Nephron (organoid): ENCODE measurements around the gene CENPL.

Source experiments
- H3K27ac Mint-ChIP-seq, 3 experiments: 2 replicates each; pipeline ENCODE4 v1.8.0; 2020; ENCODE audit warnings: mixed read lengths in 3 of 3, mild to moderate bottlenecking in 2 of 3, moderate library complexity in 1 of 3
- H3K27me3 Mint-ChIP-seq: 2 replicates; pipeline ENCODE4 v1.8.0; 2021; ENCODE audit warnings: low read depth, mild to moderate bottlenecking, moderate library complexity, mixed read lengths
- H3K36me3 Mint-ChIP-seq: 2 replicates; pipeline ENCODE4 v1.8.0; 2020; ENCODE audit warnings: low read depth, mixed read lengths
- H3K4me1 Mint-ChIP-seq: 2 replicates; pipeline ENCODE4 v1.8.0; 2020; ENCODE audit warnings: mixed read lengths
- H3K4me3 Mint-ChIP-seq, 3 experiments: 2 replicates each; pipeline ENCODE4 v1.8.0; 2020; ENCODE audit warnings: mild to moderate bottlenecking in 3 of 3, mixed read lengths in 3 of 3, moderate library complexity in 2 of 3
- H3K9me3 Mint-ChIP-seq: 2 replicates; pipeline ENCODE4 v1.8.0; 2020; ENCODE audit warnings: mixed read lengths
- CTCF ChIP-seq, 3 experiments: fragments of 200-600 bp; sonication (generic); IDR thresholded peaks; one replicate each; pipeline ENCODE4 v1.5.0; 2021; ENCODE audit warnings: antibody characterized with exemption in 3 of 3; ENCODE audit not compliant: unreplicated experiment in 3 of 3

The CENPL gene

GRCh38 chr1:173868266-173869020, 43.8 kb upstream of the CENPL start, which contains the start of gene ZBTB37:
Gene ZBTB37, plus strand, starts transcription at chr1:173868380. Its CDS starts 1,846 bp downstream, at chr1:173870226.
- Mint-ChIP-seq H3K27me3 (no peaks in the 10 kb centered on the region), H3K9me3 (no peaks in the 10 kb centered on the region), H3K4me3 (peak within 1 kb of the TSS; percentile 89 to 99 (median 93)), H3K27ac (peak within 1 kb of the TSS; percentile 87 to 97 (median 94)), H3K36me3 (peaks cover 56% of the 10 kb centered on the region), H3K4me1 (peaks cover 57% of the 10 kb centered on the region)
- TF ChIP-seq CTCF (IDR thresholded peaks at IDR 0.05; ENCODE audit: unreplicated experiment in 3 of 3): no peak

GRCh38 chr1:173867753-173868265, 43.1 kb upstream of the CENPL start, which contains the start of gene GAS5:
Gene GAS5, minus strand, starts transcription at chr1:173867989.
- Mint-ChIP-seq H3K9me3 (no peaks in the 10 kb centered on the region), H3K27me3 (no peaks in the 10 kb centered on the region), H3K4me3 (peak within 1 kb of the TSS; percentile 89 to 99 (median 93)), H3K27ac (peak within 1 kb of the TSS; percentile 87 to 97 (median 94)), H3K36me3 (peaks cover 55% of the 10 kb centered on the region), H3K4me1 (peaks cover 51% of the 10 kb centered on the region)
- no peak for TF ChIP-seq CTCF (IDR thresholded peaks at IDR 0.05; ENCODE audit: unreplicated experiment in 3 of 3)

GRCh38 chr1:173867141-173867752, 42.6 kb upstream of the CENPL start:
- Mint-ChIP-seq H3K36me3 (peaks cover 55% of the 10 kb centered on the region), H3K4me1 (peaks cover 51% of the 10 kb centered on the region), H3K27ac (peak overlapping the region; percentile 87 to 97 (median 94)), H3K27me3 (no peaks in the 10 kb centered on the region), H3K4me3 (peak overlapping the region; percentile 89 to 99 (median 93)), H3K9me3 (no peaks in the 10 kb centered on the region)
- TF ChIP-seq CTCF (IDR thresholded peaks at IDR 0.05; ENCODE audit: unreplicated experiment in 3 of 3): no peak

GRCh38 chr1:173866413-173867115, 41.9 kb upstream of the CENPL start:
- Mint-ChIP-seq H3K9me3 (no peaks in the 10 kb centered on the region), H3K36me3 (peaks cover 57% of the 10 kb centered on the region), H3K4me1 (peaks cover 49% of the 10 kb centered on the region), H3K4me3 (peak overlapping the region; percentile 89 to 99 (median 93)), H3K27ac (peak overlapping the region; percentile 87 to 97 (median 94)), H3K27me3 (no peaks in the 10 kb centered on the region)
- TF ChIP-seq CTCF (IDR thresholded peaks at IDR 0.05; ENCODE audit: unreplicated experiment in 3 of 3): no peak

- no peaks in the 10 kb centered on the region for H3K27me3 Mint-ChIP-seq
- no peaks in the 10 kb centered on the region for H3K9me3 Mint-ChIP-seq
- peaks cover 54% of the 10 kb centered on the region for H3K36me3 Mint-ChIP-seq
- peaks cover 42% of the 10 kb centered on the region for H3K4me1 Mint-ChIP-seq
- no peak for TF ChIP-seq CTCF (IDR thresholded peaks at IDR 0.05; ENCODE audit: unreplicated experiment in 3 of 3)
- H3K27ac Mint-ChIP-seq: peak overlapping the region; percentile 87 to 97 (median 94)
- H3K4me3 Mint-ChIP-seq: peak overlapping the region; percentile 89 to 99 (median 93)
These were observed 40.9 kb upstream of the CENPL start for GRCh38 chr1:173865468-173866164.
